MCF 10A (cell line): ENCODE data around the gene C9. TPM values are rescaled to one million over a fixed set of nuclear protein-coding genes. Genes with fewer than 3 reads are reported as not detected.
"Not testable (repeated sequence)": the region's sequence is repeated elsewhere in the genome, so short reads cannot be mapped to it uniquely, and the experiment has no call there.

ENCODE experiments used
- BruUV-seq: library from RNA; stranded (reverse); fragments of 400-500 nt; replicated peaks from 2 replicates; lab custom pipeline; 2021; lab: Mats Ljungman, UMichigan
- CTCF ChIA-PET: fragments of 300-600 bp; sonication (Branson Sonifier 250); formaldehyde crosslinking; extraction: SDS; loops from one replicate; lab custom pipeline; 2021; ENCODE audit warnings: antibody characterized with exemption, inconsistent platforms; lab: Yijun Ruan, JAX
- POLR2A ChIA-PET: fragments of 300-600, 350-650 bp; sonication (Branson Sonifier 250); formaldehyde crosslinking; extraction: SDS; loops from one replicate; lab custom pipeline; 2020; ENCODE audit warnings: antibody characterized with exemption, inconsistent platforms; lab: Yijun Ruan, JAX
- DNase-seq: peaks from one replicate; pipeline ENCODE4 v3.0.0-alpha.2; 2018; ENCODE audit not compliant: unreplicated experiment
- H3K27ac Mint-ChIP-seq: one replicate; pipeline ENCODE4 v1.8.0; 2022; ENCODE audit warnings: mild to moderate bottlenecking, low read depth, mixed read lengths; ENCODE audit not compliant: unreplicated experiment
- H3K27me3 Mint-ChIP-seq: one replicate; pipeline ENCODE4 v1.8.0; 2022; ENCODE audit warnings: mixed read lengths; ENCODE audit not compliant: insufficient read depth, unreplicated experiment
- H3K36me3 Mint-ChIP-seq: one replicate; pipeline ENCODE4 v1.8.0; 2022; ENCODE audit warnings: mild to moderate bottlenecking, moderate library complexity, mixed read lengths; ENCODE audit not compliant: insufficient read depth, unreplicated experiment
- H3K4me1 Mint-ChIP-seq: one replicate; pipeline ENCODE4 v1.8.0; 2022; ENCODE audit warnings: mixed read lengths; ENCODE audit not compliant: insufficient read depth, unreplicated experiment
- H3K4me3 Mint-ChIP-seq: one replicate; pipeline ENCODE4 v1.8.0; 2022; ENCODE audit warnings: mild to moderate bottlenecking, moderate library complexity, mixed read lengths; ENCODE audit not compliant: unreplicated experiment
- H3K9me3 Mint-ChIP-seq: one replicate; pipeline ENCODE4 v1.8.0; 2022; ENCODE audit warnings: mixed read lengths; ENCODE audit not compliant: unreplicated experiment
- CTCF ChIP-seq: fragments of 200-600 bp; IDR thresholded peaks from one replicate; pipeline ENCODE4 v1.8.0; 2022; ENCODE audit warnings: antibody characterized with exemption, mild to moderate bottlenecking; ENCODE audit not compliant: unreplicated experiment
- intact Hi-C: fragments of 100-400 bp; cut with micrococcal nuclease; formaldehyde crosslinking; loops from 2 replicates; pipeline ENCODE4 v1.14.1; 2022
- total RNA-seq: library from RNA; stranded (reverse); gene quantifications from 2 replicates; pipeline ENCODE4 v1.2.3, GENCODE V29; 2022

The C9 gene
- total RNA-seq, 1 experiment from 2014 or later: not detected

GRCh38 chr5:39411061-39411460, 46.8 kb upstream of the C9 start:
- CTCF ChIA-PET: interaction anchor here (0.9 kb wide), 1 partner anchor 12 kb away, joined by 3 read pairs; no protein-coding TSS in a partner anchor
- Mint-ChIP-seq H3K4me3 (no peak overlapping the region), H3K9me3 (no peaks in the 10 kb centered on the region), H3K4me1 (peaks cover 15% of the 10 kb centered on the region), H3K36me3 (no peaks in the 10 kb centered on the region), H3K27me3 (no peaks in the 10 kb centered on the region), H3K27ac (peak overlapping the region; percentile 32)
- no peak for TF ChIP-seq CTCF
- BruUV-seq: no TSS peak
- peak; percentile 74 for DNase-seq
- intact Hi-C loops: no loop called here
- POLR2A ChIA-PET: interaction anchor here (0.6 to 1.1 kb wide), 4 partner anchors 9 to 154 kb away, joined by 3 to 7 read pairs (median 4); partner anchors contain the start of gene DAB2

GRCh38 chr5:39409033-39409432, 44.7 kb upstream of the C9 start:
- POLR2A ChIA-PET: interaction anchor here (1.3 kb wide), 1 partner anchor 8 kb away, joined by 3 read pairs; no protein-coding TSS in a partner anchor
- no peaks in the 10 kb centered on the region for H3K36me3 Mint-ChIP-seq

GRCh38 chr5:39405083-39405843, 41.0 kb upstream of the C9 start:
- Mint-ChIP-seq H3K9me3 (no peaks in the 10 kb centered on the region), H3K4me3 (no peak overlapping the region), H3K36me3 (no peaks in the 10 kb centered on the region), H3K27ac (no peak overlapping the region), H3K4me1 (no peaks in the 10 kb centered on the region), H3K27me3 (no peaks in the 10 kb centered on the region)
- BruUV-seq: no TSS peak
- no peak for DNase-seq
- CTCF ChIA-PET: interaction anchor here (0.6 to 1.1 kb wide), 2 partner anchors 29 to 1286 kb away, joined by 4 to 7 read pairs; no protein-coding TSS in a partner anchor
- no peak for TF ChIP-seq CTCF
- POLR2A ChIA-PET: no interaction called here
- intact Hi-C loops: no loop called here

More at GRCh38 chr5:39409033-39409432, 44.7 kb upstream of the C9 start:
- Mint-ChIP-seq H3K27ac (no peak overlapping the region), H3K4me1 (peaks cover 15% of the 10 kb centered on the region), H3K4me3 (no peak overlapping the region), H3K27me3 (no peaks in the 10 kb centered on the region), H3K9me3 (no peaks in the 10 kb centered on the region)
- intact Hi-C loops: no loop called here
- CTCF ChIA-PET: interaction anchor here (1.1 to 1.3 kb wide), 2 partner anchors 8 to 32 kb away, joined by 3 to 4 read pairs; no protein-coding TSS in a partner anchor
- BruUV-seq: no TSS peak
- no peak for DNase-seq
- no peak for TF ChIP-seq CTCF

- H3K27me3 Mint-ChIP-seq, DNase-seq, H3K9me3 Mint-ChIP-seq, BruUV-seq, H3K4me3 Mint-ChIP-seq, H3K27ac Mint-ChIP-seq, intact Hi-C loops, H3K36me3 Mint-ChIP-seq: not testable (repeated sequence)
- peaks cover 12% of the 10 kb centered on the region for H3K4me1 Mint-ChIP-seq
- ChIA-PET POLR2A (interaction anchor here (1.4 kb wide), 1 partner anchor 9 kb away, joined by 3 read pairs; no protein-coding TSS in a partner anchor), CTCF (interaction anchor here (1.8 kb wide), 1 partner anchor 144 kb away, joined by 6 read pairs; no protein-coding TSS in a partner anchor)
Measured at GRCh38 chr5:39403761-39404160, 39.5 kb upstream of the C9 start.

GRCh38 chr5:39402140-39402539, 37.8 kb upstream of the C9 start:
- BruUV-seq, H3K27me3 Mint-ChIP-seq, H3K27ac Mint-ChIP-seq, intact Hi-C loops, H3K36me3 Mint-ChIP-seq, H3K4me3 Mint-ChIP-seq, H3K9me3 Mint-ChIP-seq: not testable (repeated sequence)
- ChIA-PET POLR2A (interaction anchor here (1.2 kb wide), 1 partner anchor 42 kb away, joined by 3 read pairs; no protein-coding TSS in a partner anchor), CTCF (interaction anchor here (0.6 to 1.8 kb wide), 4 partner anchors 11 to 260 kb away, joined by 3 to 6 read pairs (median 4); partner anchors contain the start of gene DAB2)
- DNase-seq: peak; percentile 14
- H3K4me1 Mint-ChIP-seq: peaks cover 14% of the 10 kb centered on the region
